Measurements from ENCODE around the gene HYAL3.

- TF ChIP-seq CTCF (IDR thresholded peaks at IDR 0.05; ENCODE audit: borderline replicate concordance, extremely low read depth, low read length, poor library complexity, severe bottlenecking) (no peak), EZH2 (IDR thresholded peaks at IDR 0.05; ENCODE audit: borderline replicate concordance, low read depth, low read length, severe bottlenecking) (no peak)
These were observed 52.7 kb downstream of the HYAL3 start for GRCh38 chr3:50246517-50246954.

Measured in DND-41 (cell line).